Measurements from ENCODE around the gene KIF6. TPM values are rescaled to one million over a fixed set of nuclear protein-coding genes. Genes with fewer than 3 reads are reported as not detected.

KIF6 gene
- total and polyA plus RNA-seq, 8 donors = 0.19 to 1.0 (median 0.44) TPM

DNA sequence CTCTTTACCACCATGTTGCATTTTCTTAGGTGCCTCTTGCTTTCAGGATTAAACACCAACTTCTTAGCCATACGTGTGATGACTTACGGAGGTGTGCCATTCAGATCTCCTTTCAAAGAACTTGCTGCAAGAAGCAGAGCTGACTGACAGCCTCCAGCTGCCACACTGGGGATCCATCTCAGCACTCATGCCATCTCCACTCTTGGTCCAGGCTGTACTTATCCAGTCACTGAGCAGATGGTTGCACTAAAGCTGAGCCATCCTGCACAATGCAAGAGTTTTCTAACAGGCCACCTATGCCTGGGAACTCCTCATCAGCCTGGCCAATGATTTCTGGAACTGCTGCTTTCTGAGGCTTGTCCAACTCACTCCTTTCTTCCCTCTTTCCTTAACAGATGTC, 31.4 kb upstream of the KIF6 start:
- Histone ChIP-seq H3K27ac (no peak overlapping the region), H3K4me1 (no peaks in the 10 kb centered on the region), H3K36me3 (no peaks in the 10 kb centered on the region), H3K27me3 (no peaks in the 10 kb centered on the region), H3K9me3 (no peaks in the 10 kb centered on the region), H3K4me3 (no peak overlapping the region)
- intact Hi-C loops (cut with DNase I) = no loop called here
- no peak for DNase-seq
- no peak for TF ChIP-seq CTCF (IDR thresholded peaks at IDR 0.05)
- WGBS, 2 donors = 95% methylated on average over 2 of the region's 2 CpGs
- FAIRE-seq = no peak
- ATAC-seq = no peak

DNA sequence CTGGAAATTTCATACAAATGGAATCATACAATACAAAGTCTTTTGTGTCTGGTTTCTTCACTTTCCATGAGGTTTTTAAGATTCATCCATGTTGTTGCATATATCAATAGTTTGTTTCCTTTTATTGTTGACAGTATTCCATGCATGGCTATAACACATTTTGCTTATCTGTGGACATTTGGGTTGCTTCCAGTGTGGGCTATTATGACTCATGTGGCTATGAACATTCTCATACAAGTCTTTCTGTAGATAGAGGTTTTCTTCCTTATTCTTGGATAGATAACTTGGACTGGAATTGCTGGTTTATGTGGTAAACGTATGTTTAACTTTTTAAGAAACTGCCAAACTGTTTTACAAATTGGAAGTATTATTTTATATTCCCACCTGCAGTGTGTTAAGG, 30.0 kb upstream of the KIF6 start:
- no peak for TF ChIP-seq CTCF (IDR thresholded peaks at IDR 0.05)
- ATAC-seq = peak in 1 of 4 donors; percentile 26
- intact Hi-C loops (cut with DNase I) = no loop called here
- H3K36me3 ChIP-seq = no peaks in the 10 kb centered on the region
- H3K9me3 ChIP-seq = no peaks in the 10 kb centered on the region
- no peak for DNase-seq
- no peak for FAIRE-seq
- H3K4me3 ChIP-seq = no peak overlapping the region
- WGBS, 2 donors = 39 to 56% methylated on average over 1 of the region's 1 CpG
- no peak overlapping the region for H3K27ac ChIP-seq
- H3K27me3 ChIP-seq = no peaks in the 10 kb centered on the region
- H3K4me1 ChIP-seq = no peaks in the 10 kb centered on the region

DNA sequence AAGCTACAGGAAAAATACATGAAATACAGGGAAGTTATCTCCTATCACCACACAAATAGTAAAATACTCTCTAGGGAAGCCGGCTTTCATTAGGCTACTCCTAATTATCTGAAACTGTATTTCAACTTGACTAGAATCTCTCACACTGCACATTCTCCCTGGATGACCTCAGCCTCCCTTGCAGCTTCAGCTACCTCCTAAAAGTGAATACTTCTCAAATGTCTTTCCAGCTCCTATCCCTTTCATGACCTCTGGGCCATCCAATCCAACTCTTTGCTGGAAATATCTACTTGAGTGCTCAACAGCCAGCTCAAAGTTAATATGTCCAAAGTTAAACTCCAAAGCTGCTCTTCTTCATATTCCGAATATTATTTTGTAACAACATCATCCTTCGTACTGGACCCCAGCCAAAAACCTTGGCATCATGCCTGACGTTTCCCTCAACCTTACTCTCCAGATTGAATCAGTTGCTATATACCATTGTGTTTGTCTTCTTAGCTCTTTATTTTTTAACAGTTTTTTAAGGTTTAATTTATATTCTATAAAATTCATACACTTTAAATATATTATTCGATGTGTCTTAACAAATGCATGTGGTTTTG, 29.4 kb upstream of the KIF6 start:
- Histone ChIP-seq H3K9me3 (no peaks in the 10 kb centered on the region), H3K4me3 (no peak overlapping the region), H3K4me1 (no peaks in the 10 kb centered on the region), H3K27me3 (no peaks in the 10 kb centered on the region), H3K27ac (no peak overlapping the region), H3K36me3 (no peaks in the 10 kb centered on the region)
- 70 to 83% methylated on average over 5 of the region's 5 CpGs for WGBS, 2 donors
- TF ChIP-seq CTCF (IDR thresholded peaks at IDR 0.05) = no peak
- intact Hi-C loops (cut with DNase I) = no loop called here
- ATAC-seq (peak in 1 of 4 donors; percentile 41), FAIRE-seq (no peak), DNase-seq (no peak)

DNA sequence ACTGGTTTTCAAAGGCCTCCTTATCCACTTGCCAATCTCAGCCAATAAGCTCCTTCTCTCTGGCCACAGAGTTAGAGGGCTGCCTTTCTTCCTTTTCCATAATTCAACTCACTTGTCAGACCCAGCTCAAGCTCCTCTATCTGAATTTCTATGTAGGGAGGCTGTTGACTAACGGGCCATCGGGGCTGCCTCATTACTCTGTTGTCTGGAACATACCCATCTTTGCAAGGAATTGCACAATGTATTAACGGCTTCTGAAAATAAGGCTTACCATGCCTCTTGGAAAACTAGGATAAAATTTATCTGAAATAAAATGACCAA, 28.5 kb upstream of the KIF6 start:
- Histone ChIP-seq H3K4me3 (no peak overlapping the region), H3K9me3 (no peaks in the 10 kb centered on the region), H3K36me3 (no peaks in the 10 kb centered on the region), H3K4me1 (no peaks in the 10 kb centered on the region), H3K27me3 (no peaks in the 10 kb centered on the region), H3K27ac (no peak overlapping the region)
- WGBS, 2 donors = 76 to 89% methylated on average over 3 of the region's 3 CpGs
- no peak for TF ChIP-seq CTCF (IDR thresholded peaks at IDR 0.05)
- no peak for DNase-seq
- ATAC-seq = peak in 3 of 4 donors; percentile 33 to 54 (median 45)
- FAIRE-seq = no peak
- intact Hi-C loops (cut with DNase I) = no loop called here

DNA sequence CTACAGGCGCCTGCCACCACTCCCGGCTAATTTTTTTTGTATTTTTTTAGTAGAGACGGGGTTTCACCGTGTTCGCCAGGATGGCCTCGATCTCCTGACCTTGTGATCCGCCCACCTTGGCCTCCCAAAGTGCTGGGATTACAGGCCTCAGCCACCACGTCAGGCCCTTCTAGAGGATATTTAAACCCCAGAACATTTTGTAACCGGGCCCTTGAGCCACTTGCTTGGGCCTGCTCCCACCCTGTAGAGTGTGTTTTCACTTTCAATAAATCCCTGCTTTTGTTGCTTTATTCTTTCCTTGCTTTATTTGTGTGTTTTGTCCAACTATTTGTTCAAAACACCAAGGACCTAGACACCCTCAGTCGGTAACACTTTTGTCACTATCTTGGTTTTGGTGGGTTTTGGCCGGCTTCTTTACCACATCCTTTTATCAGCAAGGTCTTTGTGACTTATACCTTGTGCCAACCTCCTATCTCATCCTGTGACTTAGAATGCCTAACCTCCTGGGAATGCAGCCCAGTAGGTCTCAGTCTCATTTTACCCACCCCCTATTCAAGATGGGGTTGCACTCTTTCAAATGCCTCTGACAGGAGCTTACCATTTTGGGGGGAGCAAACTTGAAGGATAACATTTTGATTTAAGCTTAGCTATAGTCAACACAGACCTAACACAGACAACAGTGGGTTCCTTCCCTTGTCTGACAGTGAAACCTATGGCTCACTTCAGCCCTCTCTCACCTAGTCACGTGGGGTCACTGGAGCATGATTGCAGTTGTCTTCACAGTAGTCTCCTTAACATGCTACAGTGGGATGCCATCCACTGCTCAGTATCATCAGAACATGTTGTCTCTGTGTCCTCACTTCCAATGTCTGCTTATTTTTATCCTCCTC, 27.9 kb upstream of the KIF6 start:
- ATAC-seq (no peak), FAIRE-seq (no peak), DNase-seq (no peak)
- intact Hi-C loops (cut with DNase I) = no loop called here
- no peak overlapping the region for H3K4me3 ChIP-seq
- no peaks in the 10 kb centered on the region for H3K4me1 ChIP-seq
- H3K9me3 ChIP-seq = no peaks in the 10 kb centered on the region
- no peaks in the 10 kb centered on the region for H3K27me3 ChIP-seq
- WGBS, 2 donors = 82 to 84% methylated on average over 10 to 12 of the region's 12 CpGs
- TF ChIP-seq CTCF (IDR thresholded peaks at IDR 0.05) = no peak
- no peaks in the 10 kb centered on the region for H3K36me3 ChIP-seq
- no peak overlapping the region for H3K27ac ChIP-seq
